Vagina (tissue), 2 donors: ENCODE results near the gene NEK9.
"Not testable (repeated sequence)": the region's sequence is repeated elsewhere in the genome, so short reads cannot be mapped to it uniquely, and the experiment has no call there.

ENCODE experiments used
- POLR2AphosphoS5 ChIP-seq, 2 donors: sonication (generic); formaldehyde crosslinking; IDR thresholded peaks; one replicate each; pipeline ENCODE4 v1.9.0; 2017; ENCODE audit warnings: antibody characterized with exemption in 2 of 2, mild to moderate bottlenecking in 2 of 2, low read depth in 1 of 2; ENCODE audit not compliant: insufficient read depth in 1 of 2
- TF ChIP-seq, protein P1 (sequence below), 3 experiments: fragments of 450-650 bp in 2 of 3; fragments of 200-600 bp in 1 of 3; sonication (generic) in 1 of 3; IDR thresholded peaks; one replicate each; pipeline ENCODE4 v1.5.1; 2017 to 2019; ENCODE audit warnings: antibody characterized with exemption in 3 of 3, mild to moderate bottlenecking in 2 of 3, moderate library complexity in 2 of 3

- TF ChIP-seq POLR2AphosphoS5 (IDR thresholded peaks at IDR 0.05; ENCODE audit: insufficient read depth in 1 of 2, low read depth in 1 of 2) = not testable (repeated sequence)
- TF ChIP-seq, protein P1, sequence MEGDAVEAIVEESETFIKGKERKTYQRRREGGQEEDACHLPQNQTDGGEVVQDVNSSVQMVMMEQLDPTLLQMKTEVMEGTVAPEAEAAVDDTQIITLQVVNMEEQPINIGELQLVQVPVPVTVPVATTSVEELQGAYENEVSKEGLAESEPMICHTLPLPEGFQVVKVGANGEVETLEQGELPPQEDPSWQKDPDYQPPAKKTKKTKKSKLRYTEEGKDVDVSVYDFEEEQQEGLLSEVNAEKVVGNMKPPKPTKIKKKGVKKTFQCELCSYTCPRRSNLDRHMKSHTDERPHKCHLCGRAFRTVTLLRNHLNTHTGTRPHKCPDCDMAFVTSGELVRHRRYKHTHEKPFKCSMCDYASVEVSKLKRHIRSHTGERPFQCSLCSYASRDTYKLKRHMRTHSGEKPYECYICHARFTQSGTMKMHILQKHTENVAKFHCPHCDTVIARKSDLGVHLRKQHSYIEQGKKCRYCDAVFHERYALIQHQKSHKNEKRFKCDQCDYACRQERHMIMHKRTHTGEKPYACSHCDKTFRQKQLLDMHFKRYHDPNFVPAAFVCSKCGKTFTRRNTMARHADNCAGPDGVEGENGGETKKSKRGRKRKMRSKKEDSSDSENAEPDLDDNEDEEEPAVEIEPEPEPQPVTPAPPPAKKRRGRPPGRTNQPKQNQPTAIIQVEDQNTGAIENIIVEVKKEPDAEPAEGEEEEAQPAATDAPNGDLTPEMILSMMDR (IDR thresholded peaks at IDR 0.05) = not testable (repeated sequence)
These were observed 599 bp upstream of the NEK9 start for GRCh38 chr14:75127474-75127820.
